CD4-positive, alpha-beta T cell (primary cell): ENCODE measurements around the gene ABCC3. TPM values are rescaled to one million over a fixed set of nuclear protein-coding genes. Genes with fewer than 3 reads are reported as not detected.

ENCODE experiments used
- ATAC-seq: fragments of 200-7000 bp; cut with Tn5 transposase; one replicate; pipeline ENCODE4 v1.10.0; 2022; ENCODE audit warnings: mild to moderate bottlenecking; ENCODE audit not compliant: poor library complexity
- CTCF ChIA-PET: fragments of 350-600 bp; sonication (Branson Sonifier 250); formaldehyde crosslinking; loops from one replicate; lab custom pipeline; 2021; ENCODE audit warnings: antibody characterized with exemption, inconsistent platforms; lab: Charles Lee
- POLR2A ChIA-PET: fragments of 350-600 bp; sonication (Branson Sonifier 250); formaldehyde crosslinking; loops from one replicate; lab custom pipeline; 2021; ENCODE audit warnings: antibody characterized with exemption, inconsistent platforms; lab: Charles Lee
- DNase-seq, 14 experiments: peaks; one replicate each; pipeline ENCODE4 v3.0.0-alpha.2; 2013 to 2020; ENCODE audit warnings: mixed read lengths in 2 of 14
- H3K27ac ChIP-seq, 2 donors: one replicate each; pipeline versions ENCODE4 v1.5.1 to v1.7.0; 2013; ENCODE audit warnings: low read length in 2 of 2, low read depth in 1 of 2, mild to moderate bottlenecking in 1 of 2
- H3K27me3 ChIP-seq, 2 experiments: 1 replicate in 1 of 2; 2 replicates in 1 of 2; pipeline versions ENCODE4 v1.6.1 to v1.7.0; 2013; ENCODE audit warnings: low read length in 2 of 2, control low read depth in 1 of 2, mild to moderate bottlenecking in 1 of 2, moderate library complexity in 1 of 2; ENCODE audit not compliant: insufficient read depth in 2 of 2, control insufficient read depth in 1 of 2
- H3K36me3 ChIP-seq: one replicate; pipeline ENCODE4 v1.6.1; 2013; ENCODE audit warnings: low read length, control low read depth; ENCODE audit not compliant: insufficient read depth
- H3K4me1 ChIP-seq: one replicate; pipeline ENCODE4 v1.6.1; 2013; ENCODE audit warnings: low read length, control low read depth; ENCODE audit not compliant: insufficient read depth
- H3K4me3 ChIP-seq: one replicate; pipeline ENCODE4 v1.5.1; 2013; ENCODE audit warnings: mild to moderate bottlenecking, low read length, moderate library complexity
- H3K9me3 ChIP-seq, 2 experiments: 1 replicate in 1 of 2; 2 replicates in 1 of 2; pipeline versions ENCODE4 v1.6.1 to v1.7.0; 2013; ENCODE audit warnings: low read length in 2 of 2, mild to moderate bottlenecking in 2 of 2, control low read depth in 1 of 2, moderate library complexity in 1 of 2; ENCODE audit not compliant: control insufficient read depth in 1 of 2, insufficient read depth in 1 of 2
- H3K27ac Mint-ChIP-seq: one replicate; pipeline ENCODE4 v1.8.0; 2020; ENCODE audit warnings: mixed read lengths
- H3K27me3 Mint-ChIP-seq: one replicate; pipeline ENCODE4 v1.8.0; 2021; ENCODE audit warnings: mixed read lengths
- H3K36me3 Mint-ChIP-seq: one replicate; pipeline ENCODE4 v1.8.0; 2021; ENCODE audit warnings: low read depth, mixed read lengths
- H3K4me1 Mint-ChIP-seq: one replicate; pipeline ENCODE4 v1.8.0; 2021; ENCODE audit warnings: low read depth, mixed read lengths
- H3K4me3 Mint-ChIP-seq: one replicate; pipeline ENCODE4 v1.8.0; 2020; ENCODE audit warnings: mild to moderate bottlenecking, mixed read lengths
- H3K9me3 Mint-ChIP-seq: one replicate; pipeline ENCODE4 v1.8.0; 2020; ENCODE audit warnings: mixed read lengths
- intact Hi-C, 2 experiments: fragments of 100-400 bp; cut with DNase I in 1 of 2; cut with micrococcal nuclease in 1 of 2; formaldehyde crosslinking; loops; one replicate each; pipeline versions ENCODE4 v1.15.1 to v1.9.0; 2023 to 2025; cut with DNase I, micrococcal nuclease
- total RNA-seq, 174 experiments: library from RNA in 2 of 174; stranded (reverse) in 2 of 174; gene quantifications; one replicate each; pipeline ENCODE4 v1.2.3 and lab custom pipeline; 2021 to 2026
- TF ChIP-seq, protein P1 (sequence below): fragments of 200-600 bp; IDR thresholded peaks from one replicate; pipeline ENCODE4 v1.8.0; 2022; ENCODE audit warnings: antibody characterized with exemption, mild to moderate bottlenecking

Gene ABCC3
- total RNA-seq, 2 experiments from 2014 or later, result 0.19 TPM; not detected in 1

DNA sequence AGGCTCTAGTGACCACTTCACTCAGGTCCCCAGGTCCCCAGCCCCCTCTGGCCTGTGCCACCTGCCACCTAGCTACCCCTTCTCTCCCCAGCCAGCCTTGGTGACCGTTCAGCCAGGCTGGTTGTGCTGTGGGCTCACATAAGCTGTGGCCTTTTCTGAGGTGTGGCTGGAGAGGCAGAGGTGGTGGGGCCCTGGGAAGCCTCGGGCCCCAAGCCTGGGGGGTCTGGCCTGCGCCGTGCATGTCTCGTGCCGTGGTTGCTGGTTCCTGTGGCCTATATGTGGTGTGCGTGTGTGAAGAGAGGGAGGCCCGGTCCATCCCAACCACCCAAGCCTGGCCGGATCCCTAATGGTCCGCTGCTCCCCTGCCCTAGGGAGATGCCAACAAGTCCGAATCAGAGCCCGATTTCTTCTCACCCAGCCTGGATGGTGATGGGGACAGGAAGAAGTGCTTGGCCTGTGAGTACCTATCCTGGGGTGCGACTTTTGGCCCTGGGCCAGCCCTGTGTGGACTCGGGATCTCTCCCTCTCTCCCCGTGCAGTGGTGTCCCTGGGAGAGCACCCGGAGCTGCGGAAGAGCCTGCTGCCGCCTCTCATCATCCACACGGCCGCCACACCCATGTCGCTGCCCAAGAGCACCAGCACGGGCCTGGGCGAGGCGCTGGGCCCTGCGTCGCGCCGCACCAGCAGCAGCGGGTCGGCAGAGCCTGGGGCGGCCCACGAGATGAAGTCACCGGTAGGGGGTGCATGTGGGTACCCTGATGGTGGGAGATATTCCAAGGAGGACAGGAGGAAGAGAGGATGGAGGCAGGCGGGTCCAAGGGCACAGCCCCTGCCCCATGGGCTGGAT, 38.3 kb upstream of the ABCC3 start:
- Mint-ChIP-seq H3K36me3 (no peaks in the 10 kb centered on the region), H3K27me3 (no peaks in the 10 kb centered on the region), H3K27ac (no peak overlapping the region), H3K4me1 (no peaks in the 10 kb centered on the region), H3K9me3 (no peaks in the 10 kb centered on the region), H3K4me3 (no peak overlapping the region)
- intact Hi-C loops, result no loop called here
- Histone ChIP-seq H3K9me3 (no peaks in the 10 kb centered on the region), H3K36me3 (no peaks in the 10 kb centered on the region), H3K4me1 (no peaks in the 10 kb centered on the region), H3K27me3 (no peaks in the 10 kb centered on the region), H3K4me3 (no peak overlapping the region), H3K27ac (no peak overlapping the region)
- ATAC-seq, result no peak
- TF ChIP-seq, protein P1, sequence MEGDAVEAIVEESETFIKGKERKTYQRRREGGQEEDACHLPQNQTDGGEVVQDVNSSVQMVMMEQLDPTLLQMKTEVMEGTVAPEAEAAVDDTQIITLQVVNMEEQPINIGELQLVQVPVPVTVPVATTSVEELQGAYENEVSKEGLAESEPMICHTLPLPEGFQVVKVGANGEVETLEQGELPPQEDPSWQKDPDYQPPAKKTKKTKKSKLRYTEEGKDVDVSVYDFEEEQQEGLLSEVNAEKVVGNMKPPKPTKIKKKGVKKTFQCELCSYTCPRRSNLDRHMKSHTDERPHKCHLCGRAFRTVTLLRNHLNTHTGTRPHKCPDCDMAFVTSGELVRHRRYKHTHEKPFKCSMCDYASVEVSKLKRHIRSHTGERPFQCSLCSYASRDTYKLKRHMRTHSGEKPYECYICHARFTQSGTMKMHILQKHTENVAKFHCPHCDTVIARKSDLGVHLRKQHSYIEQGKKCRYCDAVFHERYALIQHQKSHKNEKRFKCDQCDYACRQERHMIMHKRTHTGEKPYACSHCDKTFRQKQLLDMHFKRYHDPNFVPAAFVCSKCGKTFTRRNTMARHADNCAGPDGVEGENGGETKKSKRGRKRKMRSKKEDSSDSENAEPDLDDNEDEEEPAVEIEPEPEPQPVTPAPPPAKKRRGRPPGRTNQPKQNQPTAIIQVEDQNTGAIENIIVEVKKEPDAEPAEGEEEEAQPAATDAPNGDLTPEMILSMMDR, result no peak
- ChIA-PET POLR2A (interaction anchor here (0.7 kb wide), 1 partner anchor 62 kb away, joined by 3 read pairs; no protein-coding TSS in a partner anchor), CTCF (no interaction called here)
- DNase-seq, result no peak

DNA sequence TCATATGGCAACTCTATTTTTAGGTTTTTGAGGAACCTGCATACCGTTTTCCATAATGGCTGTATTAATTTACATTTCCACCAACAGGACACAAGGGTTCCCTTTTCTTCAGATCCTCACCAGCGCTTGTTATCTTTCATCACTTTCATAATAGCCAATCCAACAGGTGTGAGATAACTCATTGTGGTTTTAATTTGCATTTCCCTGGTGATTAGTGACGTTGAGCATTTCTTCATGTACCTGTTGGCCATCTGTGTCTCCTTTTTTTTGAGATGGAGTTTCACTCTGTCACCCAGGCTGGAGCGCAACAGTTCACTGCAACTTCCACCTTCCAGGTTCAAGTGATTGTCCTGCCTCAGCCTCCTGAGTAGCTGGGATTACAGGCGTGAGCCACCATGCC, 36.2 kb upstream of the ABCC3 start:
- ChIA-PET POLR2A (no interaction called here), CTCF (no interaction called here)
- H3K4me3 ChIP-seq, result no peak overlapping the region
- Mint-ChIP-seq H3K27ac (no peak overlapping the region), H3K4me3 (no peak overlapping the region), H3K36me3 (no peaks in the 10 kb centered on the region), H3K27me3 (peaks cover 13% of the 10 kb centered on the region), H3K4me1 (no peaks in the 10 kb centered on the region), H3K9me3 (no peaks in the 10 kb centered on the region)
- no peak for ATAC-seq
- H3K36me3 ChIP-seq, result no peaks in the 10 kb centered on the region
- DNase-seq, result no peak
- intact Hi-C loops, result no loop called here
- no peaks in the 10 kb centered on the region for H3K27me3 ChIP-seq
- no peaks in the 10 kb centered on the region for H3K9me3 ChIP-seq
- TF ChIP-seq, protein P1, result no peak
- H3K27ac ChIP-seq, result no peak overlapping the region
- H3K4me1 ChIP-seq, result no peaks in the 10 kb centered on the region

DNA sequence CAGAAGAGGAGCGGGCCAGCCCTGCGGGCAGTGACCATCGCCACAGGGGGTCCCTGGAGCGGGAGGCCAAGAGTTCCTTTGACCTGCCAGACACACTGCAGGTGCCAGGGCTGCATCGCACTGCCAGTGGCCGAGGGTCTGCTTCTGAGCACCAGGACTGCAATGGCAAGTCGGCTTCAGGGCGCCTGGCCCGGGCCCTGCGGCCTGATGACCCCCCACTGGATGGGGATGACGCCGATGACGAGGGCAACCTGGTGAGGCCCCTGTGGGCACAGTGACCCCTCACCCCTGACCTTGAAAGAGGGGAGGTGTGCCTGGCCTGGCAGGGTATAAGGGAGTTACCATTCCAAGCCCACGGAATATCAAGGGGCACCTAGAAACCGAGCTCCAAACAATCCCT, 35.1 kb upstream of the ABCC3 start:
- CTCF ChIA-PET, result no interaction called here

More for the DNA sequence above, 35.1 kb upstream of the ABCC3 start:
- H3K36me3 Mint-ChIP-seq, result no peaks in the 10 kb centered on the region
- H3K27me3 Mint-ChIP-seq, result peaks cover 16% of the 10 kb centered on the region
- no peaks in the 10 kb centered on the region for H3K9me3 ChIP-seq
- no peak overlapping the region for H3K4me3 Mint-ChIP-seq
- no peak for ATAC-seq
- H3K9me3 Mint-ChIP-seq, result no peaks in the 10 kb centered on the region
- POLR2A ChIA-PET, result no interaction called here
- H3K27ac Mint-ChIP-seq, result no peak overlapping the region
- no peak overlapping the region for H3K4me3 ChIP-seq
- H3K36me3 ChIP-seq, result no peaks in the 10 kb centered on the region
- TF ChIP-seq, protein P1, result no peak
- intact Hi-C loops, result no loop called here
- H3K4me1 Mint-ChIP-seq, result no peaks in the 10 kb centered on the region
- no peak overlapping the region for H3K27ac ChIP-seq
- no peaks in the 10 kb centered on the region for H3K4me1 ChIP-seq
- DNase-seq, result no peak
- H3K27me3 ChIP-seq, result no peaks in the 10 kb centered on the region
